CD4-positive, alpha-beta T cell (primary cell): ENCODE measurements around the gene EDNRA. TPM values are rescaled to one million over a fixed set of nuclear protein-coding genes. Genes with fewer than 3 reads are reported as not detected.
"Not testable (repeated sequence)": the region's sequence is repeated elsewhere in the genome, so short reads cannot be mapped to it uniquely, and the experiment has no call there.

Experiments
- ATAC-seq: fragments of 200-7000 bp; cut with Tn5 transposase; one replicate; pipeline ENCODE4 v1.10.0; 2022; ENCODE audit warnings: mild to moderate bottlenecking; ENCODE audit not compliant: poor library complexity
- CTCF ChIA-PET: fragments of 350-600 bp; sonication (Branson Sonifier 250); formaldehyde crosslinking; loops from one replicate; lab custom pipeline; 2021; ENCODE audit warnings: antibody characterized with exemption, inconsistent platforms; lab: Charles Lee
- POLR2A ChIA-PET: fragments of 350-600 bp; sonication (Branson Sonifier 250); formaldehyde crosslinking; loops from one replicate; lab custom pipeline; 2021; ENCODE audit warnings: antibody characterized with exemption, inconsistent platforms; lab: Charles Lee
- DNase-seq, 14 experiments: peaks; one replicate each; pipeline ENCODE4 v3.0.0-alpha.2; 2013 to 2020; ENCODE audit warnings: mixed read lengths in 2 of 14
- H3K27ac ChIP-seq, 2 donors: one replicate each; pipeline versions ENCODE4 v1.5.1 to v1.7.0; 2013; ENCODE audit warnings: low read length in 2 of 2, low read depth in 1 of 2, mild to moderate bottlenecking in 1 of 2
- H3K27me3 ChIP-seq, 2 experiments: 1 replicate in 1 of 2; 2 replicates in 1 of 2; pipeline versions ENCODE4 v1.6.1 to v1.7.0; 2013; ENCODE audit warnings: low read length in 2 of 2, control low read depth in 1 of 2, mild to moderate bottlenecking in 1 of 2, moderate library complexity in 1 of 2; ENCODE audit not compliant: insufficient read depth in 2 of 2, control insufficient read depth in 1 of 2
- H3K36me3 ChIP-seq: one replicate; pipeline ENCODE4 v1.6.1; 2013; ENCODE audit warnings: low read length, control low read depth; ENCODE audit not compliant: insufficient read depth
- H3K4me1 ChIP-seq: one replicate; pipeline ENCODE4 v1.6.1; 2013; ENCODE audit warnings: low read length, control low read depth; ENCODE audit not compliant: insufficient read depth
- H3K4me3 ChIP-seq: one replicate; pipeline ENCODE4 v1.5.1; 2013; ENCODE audit warnings: mild to moderate bottlenecking, low read length, moderate library complexity
- H3K9me3 ChIP-seq, 2 experiments: 1 replicate in 1 of 2; 2 replicates in 1 of 2; pipeline versions ENCODE4 v1.6.1 to v1.7.0; 2013; ENCODE audit warnings: low read length in 2 of 2, mild to moderate bottlenecking in 2 of 2, control low read depth in 1 of 2, moderate library complexity in 1 of 2; ENCODE audit not compliant: control insufficient read depth in 1 of 2, insufficient read depth in 1 of 2
- H3K27ac Mint-ChIP-seq: one replicate; pipeline ENCODE4 v1.8.0; 2020; ENCODE audit warnings: mixed read lengths
- H3K27me3 Mint-ChIP-seq: one replicate; pipeline ENCODE4 v1.8.0; 2021; ENCODE audit warnings: mixed read lengths
- H3K36me3 Mint-ChIP-seq: one replicate; pipeline ENCODE4 v1.8.0; 2021; ENCODE audit warnings: low read depth, mixed read lengths
- H3K4me1 Mint-ChIP-seq: one replicate; pipeline ENCODE4 v1.8.0; 2021; ENCODE audit warnings: low read depth, mixed read lengths
- H3K4me3 Mint-ChIP-seq: one replicate; pipeline ENCODE4 v1.8.0; 2020; ENCODE audit warnings: mild to moderate bottlenecking, mixed read lengths
- H3K9me3 Mint-ChIP-seq: one replicate; pipeline ENCODE4 v1.8.0; 2020; ENCODE audit warnings: mixed read lengths
- intact Hi-C, 2 experiments: fragments of 100-400 bp; cut with DNase I in 1 of 2; cut with micrococcal nuclease in 1 of 2; formaldehyde crosslinking; loops; one replicate each; pipeline versions ENCODE4 v1.15.1 to v1.9.0; 2023 to 2025; cut with DNase I, micrococcal nuclease
- polyA plus RNA-seq, 2 donors: library from polyadenylated mRNA; unstranded; fragments of 120-200 nt; gene quantifications; one replicate each; pipeline ENCODE4 v1.2.1, GENCODE V29; 2013
- total RNA-seq, 174 experiments: library from RNA in 2 of 174; stranded (reverse) in 2 of 174; gene quantifications; one replicate each; pipeline ENCODE4 v1.2.3 and lab custom pipeline; 2021 to 2026
- TF ChIP-seq, protein P1 (sequence below): fragments of 200-600 bp; IDR thresholded peaks from one replicate; pipeline ENCODE4 v1.8.0; 2022; ENCODE audit warnings: antibody characterized with exemption, mild to moderate bottlenecking

The EDNRA gene
- total RNA-seq (not detected), total RNA-seq (lab: John Stamatoyannopoulos, UW) (0 to 0.14 (median 0) reads per million in 172 experiments)
- polyA plus RNA-seq (2013, experiment 1 of 2), result not detected
- 0.45 TPM for polyA plus RNA-seq (2013, experiment 2 of 2)

DNA sequence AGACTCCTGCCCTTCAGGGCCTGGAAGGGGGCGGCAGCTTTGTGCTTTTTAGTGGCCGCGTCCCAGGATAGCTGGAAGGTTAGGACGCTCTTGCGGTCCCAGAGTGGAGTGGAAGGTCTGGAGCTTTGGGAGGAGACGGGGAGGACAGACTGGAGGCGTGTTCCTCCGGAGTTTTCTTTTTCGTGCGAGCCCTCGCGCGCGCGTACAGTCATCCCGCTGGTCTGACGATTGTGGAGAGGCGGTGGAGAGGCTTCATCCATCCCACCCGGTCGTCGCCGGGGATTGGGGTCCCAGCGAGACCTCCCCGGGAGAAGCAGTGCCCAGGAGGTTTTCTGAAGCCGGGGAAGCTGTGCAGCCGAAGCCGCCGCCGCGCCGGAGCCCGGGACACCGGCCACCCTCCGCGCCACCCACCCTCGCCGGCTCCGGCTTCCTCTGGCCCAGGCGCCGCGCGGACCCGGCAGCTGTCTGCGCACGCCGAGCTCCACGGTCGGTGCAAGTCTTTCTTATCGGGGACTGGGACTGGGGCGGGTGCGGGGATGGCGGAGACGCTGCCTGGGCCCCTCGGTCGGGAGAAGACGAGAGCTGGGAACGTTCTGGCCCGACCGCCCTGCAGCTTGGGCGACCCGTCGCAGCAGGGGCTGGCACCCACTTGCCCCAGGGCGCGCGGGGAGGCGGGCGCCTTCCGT lies at the start of gene EDNRA:
Gene EDNRA (plus strand): TSS at position 207 of the 686 bp plus-strand sequence. CDS start 4,585 bp downstream, outside the sequence.
- DNase-seq, result no peak
- TF ChIP-seq, protein P1, sequence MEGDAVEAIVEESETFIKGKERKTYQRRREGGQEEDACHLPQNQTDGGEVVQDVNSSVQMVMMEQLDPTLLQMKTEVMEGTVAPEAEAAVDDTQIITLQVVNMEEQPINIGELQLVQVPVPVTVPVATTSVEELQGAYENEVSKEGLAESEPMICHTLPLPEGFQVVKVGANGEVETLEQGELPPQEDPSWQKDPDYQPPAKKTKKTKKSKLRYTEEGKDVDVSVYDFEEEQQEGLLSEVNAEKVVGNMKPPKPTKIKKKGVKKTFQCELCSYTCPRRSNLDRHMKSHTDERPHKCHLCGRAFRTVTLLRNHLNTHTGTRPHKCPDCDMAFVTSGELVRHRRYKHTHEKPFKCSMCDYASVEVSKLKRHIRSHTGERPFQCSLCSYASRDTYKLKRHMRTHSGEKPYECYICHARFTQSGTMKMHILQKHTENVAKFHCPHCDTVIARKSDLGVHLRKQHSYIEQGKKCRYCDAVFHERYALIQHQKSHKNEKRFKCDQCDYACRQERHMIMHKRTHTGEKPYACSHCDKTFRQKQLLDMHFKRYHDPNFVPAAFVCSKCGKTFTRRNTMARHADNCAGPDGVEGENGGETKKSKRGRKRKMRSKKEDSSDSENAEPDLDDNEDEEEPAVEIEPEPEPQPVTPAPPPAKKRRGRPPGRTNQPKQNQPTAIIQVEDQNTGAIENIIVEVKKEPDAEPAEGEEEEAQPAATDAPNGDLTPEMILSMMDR, result no peak
- H3K9me3 ChIP-seq, result peaks cover 0 to 8% of the 10 kb centered on the region in 2 experiments
- no peaks in the 10 kb centered on the region for H3K36me3 ChIP-seq
- ChIA-PET CTCF (no interaction called here), POLR2A (no interaction called here)
- H3K36me3 Mint-ChIP-seq, result no peaks in the 10 kb centered on the region
- H3K4me3 ChIP-seq, result no peak within 1 kb of the TSS
- H3K27ac Mint-ChIP-seq, result no peak within 1 kb of the TSS
- peaks cover 40% of the 10 kb centered on the region for H3K27me3 Mint-ChIP-seq
- no peak within 1 kb of the TSS for H3K4me3 Mint-ChIP-seq
- peaks cover 21 to 37% of the 10 kb centered on the region in 2 experiments for H3K27me3 ChIP-seq
- ATAC-seq, result no peak
- peaks cover 4% of the 10 kb centered on the region for H3K9me3 Mint-ChIP-seq
- H3K27ac ChIP-seq, result no peak within 1 kb of the TSS
- intact Hi-C loops, result no loop called here
- peaks cover 2% of the 10 kb centered on the region for H3K4me1 ChIP-seq
- no peaks in the 10 kb centered on the region for H3K4me1 Mint-ChIP-seq

DNA sequence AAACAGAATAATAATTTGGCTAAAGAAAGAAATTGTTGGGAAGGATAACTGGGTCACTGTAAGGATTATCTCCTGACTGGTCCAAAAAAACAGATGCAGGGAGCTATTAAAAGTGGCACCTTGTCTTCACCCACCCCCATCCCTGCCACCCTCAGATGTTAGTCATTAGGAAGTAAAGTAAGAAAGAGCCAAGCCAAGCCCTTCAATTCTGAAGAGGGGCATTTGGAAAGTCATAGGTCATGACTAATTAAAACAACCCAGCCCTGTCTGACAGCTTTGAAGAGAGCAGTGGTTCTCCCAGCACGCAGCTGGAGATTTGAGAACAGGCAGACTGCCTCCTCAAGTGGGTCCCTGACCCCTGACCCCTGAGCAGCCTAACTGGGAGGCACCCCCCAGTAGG lies 46.5 kb upstream of the EDNRA start:
- H3K4me1 Mint-ChIP-seq, result not testable (repeated sequence)

DNA sequence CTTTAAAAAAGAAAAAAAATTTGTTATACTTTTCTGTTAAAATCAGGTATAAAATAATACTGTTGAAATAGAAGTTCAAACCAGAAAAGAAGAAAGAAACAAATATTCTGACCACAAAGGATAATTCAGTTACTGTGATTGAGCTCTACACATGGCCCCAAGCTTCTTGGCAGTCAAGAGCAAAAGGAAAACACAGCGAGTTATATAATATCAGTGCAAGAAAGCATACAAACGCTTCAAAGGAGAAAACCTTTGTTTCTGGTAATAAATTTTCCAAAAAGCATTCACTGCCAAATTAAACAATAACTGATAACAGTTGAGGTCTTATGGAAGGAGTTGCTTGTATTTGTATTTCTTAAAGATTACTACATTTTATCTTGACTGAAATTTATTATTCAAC lies 40.5 kb upstream of the EDNRA start:
- Mint-ChIP-seq H3K4me3 (no peak overlapping the region), H3K27me3 (no peaks in the 10 kb centered on the region), H3K27ac (no peak overlapping the region), H3K36me3 (no peaks in the 10 kb centered on the region), H3K4me1 (no peaks in the 10 kb centered on the region), H3K9me3 (peaks cover 7% of the 10 kb centered on the region)
- ATAC-seq, result no peak
- no peak overlapping the region for H3K27ac ChIP-seq
- no peaks in the 10 kb centered on the region for H3K9me3 ChIP-seq
- H3K4me1 ChIP-seq, result no peaks in the 10 kb centered on the region
- no peaks in the 10 kb centered on the region for H3K36me3 ChIP-seq
- POLR2A ChIA-PET, result no interaction called here
- no peaks in the 10 kb centered on the region for H3K27me3 ChIP-seq
- TF ChIP-seq, protein P1, result no peak
- intact Hi-C loops, result no loop called here
- DNase-seq, result no peak
- CTCF ChIA-PET, result no interaction called here
- no peak overlapping the region for H3K4me3 ChIP-seq

More for the DNA sequence above, 46.5 kb upstream of the EDNRA start:
- H3K27me3 Mint-ChIP-seq, H3K9me3 ChIP-seq, H3K27ac Mint-ChIP-seq, H3K4me3 Mint-ChIP-seq, DNase-seq, H3K9me3 Mint-ChIP-seq, POLR2A ChIA-PET, H3K4me1 ChIP-seq, CTCF ChIA-PET, H3K27ac ChIP-seq, H3K36me3 Mint-ChIP-seq, intact Hi-C loops, H3K4me3 ChIP-seq, H3K36me3 ChIP-seq, H3K27me3 ChIP-seq, ATAC-seq: not testable (repeated sequence)
